ENCODE measurements around the gene RPL13. TPM values are rescaled to one million over a fixed set of nuclear protein-coding genes. Genes with fewer than 3 reads are reported as not detected.

RPL13 gene
- total and polyA plus RNA-seq, 10 of the 15 experiments (the other 5 are each of a cell fraction or from before 2014, with no cell fraction given): 386 to 9,428 (median 2,486) TPM

DNA sequence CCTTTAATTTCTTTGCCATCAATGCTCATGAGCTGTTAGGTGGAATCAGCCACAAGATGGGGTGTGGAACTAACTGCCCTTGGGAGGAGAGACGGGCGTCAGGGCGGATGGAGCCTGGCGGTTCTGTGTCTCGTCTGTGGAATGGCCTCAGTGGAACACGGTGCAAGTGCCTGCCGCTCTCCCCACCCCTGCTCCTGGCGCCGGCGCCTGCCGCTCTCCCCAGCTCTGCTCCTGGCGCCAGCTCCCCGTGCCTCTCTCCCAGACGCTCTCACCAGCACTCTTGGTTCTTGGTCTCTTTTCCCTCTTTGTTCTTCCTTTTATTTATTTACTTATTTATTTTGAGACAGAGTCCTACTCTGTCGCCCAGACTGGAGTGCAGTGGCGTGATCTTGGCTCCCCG is 13.2 kb upstream of the RPL13 start (continued):
- TF ChIP-seq ZNF687 (IDR thresholded peaks at IDR 0.05): no peak
- TF ChIP-seq RCOR1 (conservative IDR thresholded peaks at IDR 0.05; ENCODE audit: low read depth, low read length): no peak
- TF ChIP-seq BRCA1 (IDR thresholded peaks at IDR 0.05; ENCODE audit: low read depth, low read length): no peak
- TF ChIP-seq JUND (IDR thresholded peaks at IDR 0.05; ENCODE audit: low read depth, low read length): no peak
- TF ChIP-seq BCL11A (IDR thresholded peaks at IDR 0.05; ENCODE audit: low read depth, low read length): no peak
- TF ChIP-seq GABPA (IDR thresholded peaks at IDR 0.05; ENCODE audit: low read depth): no peak
- TF ChIP-seq SMAD1 (IDR thresholded peaks at IDR 0.05; ENCODE audit: low read depth, partially characterized antibody): no peak

- WGBS (ENCODE audit: insufficient coverage, insufficient replicate concordance, low lambda C conversion rate, missing lambda C conversion rate): 98% methylated on average over 20 of the region's 20 CpGs
Observed at GRCh38 chr16:89547860-89548259, 12.6 kb upstream of the RPL13 start.

More at GRCh38 chr16:89547860-89548259, 12.6 kb upstream of the RPL13 start:
- Histone ChIP-seq H3K4me1 (ENCODE audit: control insufficient read depth, insufficient read depth, low read length) (no peaks in the 10 kb centered on the region), H2AFZ (ENCODE audit: control insufficient read depth, low read depth, low read length) (no peak overlapping the region), H3K79me2 (ENCODE audit: control insufficient read depth, insufficient read depth, low read length) (no peaks in the 10 kb centered on the region), H3K9ac (ENCODE audit: control insufficient read depth, insufficient read depth, low read length) (no peak overlapping the region), H4K20me1 (ENCODE audit: control insufficient read depth, insufficient read depth) (no peaks in the 10 kb centered on the region), H3K27ac (ENCODE audit: control insufficient read depth, insufficient read depth) (no peak overlapping the region), H3K9me3 (replicated peaks; ENCODE audit: control insufficient read depth, insufficient read depth, low read length) (no peaks in the 10 kb centered on the region), H3K4me3 (no peak overlapping the region), H3K27me3 (replicated peaks in 1 of 2; ENCODE audit: control insufficient read depth in 2 of 2, insufficient read depth in 2 of 2, low read length in 1 of 2) (no peaks in the 10 kb centered on the region), H3K36me3 (ENCODE audit: control insufficient read depth in 2 of 2, insufficient read depth in 2 of 2, low read length in 1 of 2) (peaks cover 0 to 9% of the 10 kb centered on the region in 2 experiments), H3K4me2 (ENCODE audit: control insufficient read depth, insufficient read depth) (no peak overlapping the region)
- BruUV-seq (replicated peaks): no TSS peak
- CTCF ChIA-PET: no interaction called here
- RAD21 ChIA-PET (ENCODE audit: unreplicated experiment): no interaction called here
- SMC1A ChIA-PET (ENCODE audit: uncharacterized antibody, unreplicated experiment): no interaction called here
- no peak for DNase-seq (ENCODE audit: low read depth, low spot score)
- no peak for FAIRE-seq
- POLR2A ChIA-PET: no interaction called here
- in situ Hi-C loops (cut with MboI): no loop called here
- no peak for ATAC-seq
- TF ChIP-seq TARDBP (IDR thresholded peaks at IDR 0.05; ENCODE audit: borderline replicate concordance): no peak
- no peak for TF ChIP-seq BACH1 (IDR thresholded peaks at IDR 0.05; ENCODE audit: borderline replicate concordance)
- no peak for TF ChIP-seq POU2F2 (IDR thresholded peaks at IDR 0.05; ENCODE audit: borderline replicate concordance, low read depth, low read length)
- no peak for TF ChIP-seq CREB1 (IDR thresholded peaks at IDR 0.05; ENCODE audit: low read depth)
- no peak for TF ChIP-seq IRF5 (IDR thresholded peaks at IDR 0.05; ENCODE audit: borderline replicate concordance)
- no peak for TF ChIP-seq ASH2L (IDR thresholded peaks at IDR 0.05; ENCODE audit: borderline replicate concordance, low read depth)
- TF ChIP-seq EGR1 (IDR thresholded peaks at IDR 0.05; ENCODE audit: borderline replicate concordance in 1 of 2, low read depth in 2 of 2, low read length in 2 of 2): no peak
- intact Hi-C loops (cut with micrococcal nuclease; ENCODE audit: unreplicated experiment): no loop called here
